PC-3 (cell line): ENCODE results near the gene YWHAQ. TPM values are rescaled to one million over a fixed set of nuclear protein-coding genes. Genes with fewer than 3 reads are reported as not detected.
A peak's percentile ranks its signal among the peaks of the same experiment; 100 is the strongest.

Experiments
- ATAC-seq: fragments of 200-7000 bp; cut with Tn5 transposase; 2 replicates; pipeline ENCODE4 v1.9.1; 2020; ENCODE audit warnings: mild to moderate bottlenecking, moderate library complexity
- BruUV-seq: library from RNA; stranded (reverse); fragments of 400-500 nt; replicated peaks from 2 replicates; lab custom pipeline; 2021; lab: Mats Ljungman, UMichigan
- CTCF ChIA-PET: fragments of 300-600 bp; sonication (Branson Sonifier 250); formaldehyde crosslinking; loops from one replicate; lab custom pipeline; 2022; ENCODE audit warnings: antibody characterized with exemption; lab: Charles Lee
- POLR2A ChIA-PET: fragments of 300-600 bp; sonication (Branson Sonifier 250); formaldehyde crosslinking; loops from one replicate; lab custom pipeline; 2022; ENCODE audit warnings: antibody characterized with exemption; ENCODE audit not compliant: unreplicated experiment; lab: Charles Lee
- DNase-seq: peaks from one replicate; pipeline ENCODE4 v3.0.0-alpha.2; 2015
- H2AFZ ChIP-seq: fragments of 300-600 bp; sonication (generic); 2 replicates; pipeline ENCODE4 v1.6.0; 2016; ENCODE audit warnings: antibody characterized with exemption, low read length
- H3F3A ChIP-seq: fragments of 300-600 bp; sonication (generic); one replicate; pipeline ENCODE4 v1.6.0; 2017; ENCODE audit warnings: antibody characterized with exemption, low read length, control low read depth, mild to moderate bottlenecking; ENCODE audit not compliant: unreplicated experiment
- H3K27ac ChIP-seq: fragments of 300-600 bp; sonication (generic); 2 replicates; pipeline ENCODE4 v1.5.1; 2016; ENCODE audit warnings: mild to moderate bottlenecking, low read length
- H3K27me3 ChIP-seq: fragments of 300-600 bp; sonication (generic); 2 replicates; pipeline ENCODE4 v1.6.1; 2016; ENCODE audit warnings: low read length, mixed read lengths
- H3K36me3 ChIP-seq: fragments of 300-600 bp; sonication (generic); 2 replicates; pipeline ENCODE4 v1.6.1; 2016; ENCODE audit warnings: low read depth, mixed run types, low read length, mixed read lengths
- H3K4me1 ChIP-seq: fragments of 300-600 bp; sonication (generic); 2 replicates; pipeline ENCODE4 v1.5.1; 2016; ENCODE audit warnings: low read length; ENCODE audit not compliant: insufficient read depth
- H3K4me2 ChIP-seq: fragments of 300-600 bp; sonication (generic); 2 replicates; pipeline ENCODE4 v1.6.0; 2016; ENCODE audit warnings: low read length
- H3K4me3 ChIP-seq: fragments of 300-600 bp; sonication (generic); 2 replicates; pipeline ENCODE4 v1.5.1; 2016; ENCODE audit warnings: mild to moderate bottlenecking, low read length, mixed read lengths
- H3K79me2 ChIP-seq: fragments of 300-600 bp; sonication (generic); 2 replicates; pipeline ENCODE4 v1.6.1; 2017; ENCODE audit warnings: low read length, mixed read lengths
- H3K9ac ChIP-seq: fragments of 300-600 bp; sonication (generic); 2 replicates; pipeline ENCODE4 v1.6.0; 2016; ENCODE audit warnings: mild to moderate bottlenecking, low read length
- H3K9me2 ChIP-seq: fragments of 300-600 bp; sonication (generic); replicated peaks from 2 replicates; pipeline ENCODE4 v1.6.1; 2016; ENCODE audit warnings: mixed run types, low read length, mixed read lengths
- H3K9me3 ChIP-seq: fragments of 300-600 bp; sonication (generic); 2 replicates; pipeline ENCODE4 v1.6.1; 2016; ENCODE audit warnings: low read length, mixed read lengths
- H4K20me1 ChIP-seq: fragments of 300-600 bp; sonication (generic); 2 replicates; pipeline ENCODE4 v1.6.1; 2016; ENCODE audit warnings: low read length, mixed read lengths
- CTCF ChIP-seq: fragments of 300-600 bp; sonication (generic); conservative IDR thresholded peaks from 2 replicates; pipeline ENCODE4 v1.5.1; 2017; ENCODE audit warnings: antibody characterized with exemption, low read depth, mild to moderate bottlenecking, low read length
- EZH2 ChIP-seq: fragments of 300-600 bp; sonication (generic); IDR thresholded peaks from one replicate; pipeline ENCODE4 v1.6.1; 2017; ENCODE audit warnings: antibody characterized with exemption, mild to moderate bottlenecking, low read length; ENCODE audit not compliant: unreplicated experiment
- EZH2phosphoT487 ChIP-seq: fragments of 300-600 bp; sonication (generic); IDR thresholded peaks from 2 replicates; pipeline ENCODE4 v1.6.1; 2018; ENCODE audit warnings: mild to moderate bottlenecking, antibody characterized with exemption, low read length, borderline replicate concordance
- intact Hi-C: fragments of 100-400 bp; cut with micrococcal nuclease; formaldehyde crosslinking; loops from 2 replicates; pipeline ENCODE4 v1.9.0; 2023
- total RNA-seq: library from RNA; depleted of rRNA; stranded (reverse); fragments of >200 nt; gene quantifications from 2 replicates; pipeline ENCODE4 v1.2.3, GENCODE V29; 2014

YWHAQ gene
- total RNA-seq, 1 experiment from 2014 or later: 377 TPM

DNA sequence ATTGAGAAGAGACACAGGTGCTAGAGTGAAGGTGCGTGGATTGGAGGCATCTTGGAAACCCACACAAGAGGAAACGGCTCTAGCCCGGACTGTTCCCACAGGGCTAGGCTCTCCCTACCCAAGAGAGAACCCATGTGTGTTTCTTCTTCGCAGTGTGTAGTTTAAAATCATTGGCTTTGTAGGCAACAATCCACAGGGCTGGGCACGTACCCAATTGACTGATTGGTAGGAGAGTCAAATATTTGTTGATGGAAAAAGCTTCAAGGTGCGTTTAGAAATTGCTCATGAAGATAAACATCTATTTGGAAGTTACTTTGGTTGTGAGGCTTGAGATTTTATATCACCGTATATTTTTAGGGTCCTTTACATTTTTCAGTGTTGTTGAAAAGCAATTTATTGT lies 13.2 kb upstream of the YWHAQ start:
- CTCF ChIA-PET: no interaction called here
- Histone ChIP-seq H3F3A (no peaks in the 10 kb centered on the region), H3K4me3 (no peak overlapping the region), H3K9me3 (no peaks in the 10 kb centered on the region), H4K20me1 (no peaks in the 10 kb centered on the region), H3K27me3 (no peaks in the 10 kb centered on the region), H3K27ac (peak overlapping the region; percentile 50), H3K9ac (no peak overlapping the region), H3K9me2 (no peaks in the 10 kb centered on the region), H3K4me1 (peaks cover 24% of the 10 kb centered on the region), H3K36me3 (no peaks in the 10 kb centered on the region), H3K4me2 (peak overlapping the region; percentile 64; the same call in 1 of the 2 replicates), H2AFZ (no peak overlapping the region), H3K79me2 (no peaks in the 10 kb centered on the region)
- TF ChIP-seq EZH2 (no peak), EZH2phosphoT487 (no peak), CTCF (no peak)
- intact Hi-C loops: no loop called here
- POLR2A ChIA-PET: no interaction called here
- ATAC-seq: no peak
- BruUV-seq: no TSS peak
- no peak for DNase-seq

- Histone ChIP-seq H2AFZ (no peak overlapping the region), H3K4me2 (no peak overlapping the region), H3F3A (no peaks in the 10 kb centered on the region), H3K27ac (no peak overlapping the region), H3K9ac (no peak overlapping the region), H4K20me1 (no peaks in the 10 kb centered on the region), H3K9me2 (no peaks in the 10 kb centered on the region), H3K4me1 (peaks cover 48% of the 10 kb centered on the region), H3K79me2 (no peaks in the 10 kb centered on the region), H3K4me3 (no peak overlapping the region), H3K9me3 (no peaks in the 10 kb centered on the region), H3K36me3 (no peaks in the 10 kb centered on the region), H3K27me3 (no peaks in the 10 kb centered on the region)
- intact Hi-C loops: no loop called here
- no TSS peak for BruUV-seq
- TF ChIP-seq EZH2phosphoT487: no peak
- TF ChIP-seq EZH2: no peak
- DNase-seq: no peak
- no peak for ATAC-seq
- ChIA-PET POLR2A (no interaction called here), CTCF (no interaction called here)
These were observed 10.8 kb upstream of the YWHAQ start for GRCh38 chr2:9641641-9642040.

DNA sequence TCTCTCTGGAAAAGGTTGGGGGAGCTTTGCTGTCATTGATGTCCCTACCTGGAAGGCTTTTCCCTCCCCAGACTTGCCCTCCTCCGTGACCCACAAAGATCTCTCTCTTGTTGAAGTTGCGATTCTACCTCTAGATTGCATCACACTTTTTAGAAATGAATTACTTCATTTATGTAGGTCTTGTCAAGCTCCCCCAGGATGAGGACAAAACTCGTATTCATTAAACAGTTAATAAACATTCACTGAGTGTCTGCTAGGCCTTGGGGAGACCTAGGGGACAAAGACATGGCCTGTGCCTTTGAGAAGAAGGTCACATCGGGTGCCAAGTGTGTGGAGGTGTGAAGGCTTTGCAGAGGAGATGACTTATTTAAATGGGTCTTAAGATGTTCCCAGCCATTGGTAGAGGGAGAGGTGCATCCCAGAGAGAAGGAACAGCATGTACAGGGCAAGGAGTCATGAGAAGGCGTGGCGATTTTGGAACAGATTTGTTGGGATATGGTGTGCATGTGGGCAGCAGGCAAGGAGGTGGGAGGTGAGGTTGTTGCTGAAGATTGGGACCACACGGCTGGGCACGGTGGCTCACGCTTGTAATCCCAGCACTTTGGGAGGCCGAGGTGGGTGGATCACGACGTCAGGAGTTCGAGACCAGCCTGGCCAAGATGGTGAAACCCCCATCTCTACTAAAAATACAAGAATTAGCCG lies 9.8 kb upstream of the YWHAQ start:
- Histone ChIP-seq H3K79me2 (no peaks in the 10 kb centered on the region), H3F3A (no peaks in the 10 kb centered on the region), H4K20me1 (no peaks in the 10 kb centered on the region), H3K4me3 (no peak overlapping the region), H3K27me3 (no peaks in the 10 kb centered on the region), H2AFZ (no peak overlapping the region), H3K9me2 (no peaks in the 10 kb centered on the region), H3K9me3 (no peaks in the 10 kb centered on the region), H3K27ac (no peak overlapping the region), H3K4me2 (no peak overlapping the region), H3K4me1 (peaks cover 53% of the 10 kb centered on the region), H3K9ac (no peak overlapping the region), H3K36me3 (no peaks in the 10 kb centered on the region)
- CTCF ChIA-PET: no interaction called here
- ATAC-seq: no peak
- TF ChIP-seq EZH2: no peak
- TF ChIP-seq EZH2phosphoT487: no peak
- no peak for TF ChIP-seq CTCF
- BruUV-seq: no TSS peak
- intact Hi-C loops: no loop called here
- DNase-seq: no peak
- POLR2A ChIA-PET: no interaction called here
